OCI-LY3 (cell line): ENCODE data around the gene RRP9.

Source experiments
- EZH2phosphoT487 ChIP-seq: fragments of 200-600 bp; shearing (Covaris generic); IDR thresholded peaks from 2 replicates; pipeline ENCODE4 v1.6.1; 2018; ENCODE audit warnings: antibody characterized with exemption, mixed run types, low read depth
- TF ChIP-seq, protein P1 (sequence below): fragments of 200-600, 300-600 bp; sonication (generic); IDR thresholded peaks from 2 replicates; pipeline ENCODE4 v1.5.1; 2014; ENCODE audit warnings: antibody characterized with exemption, low read length, low read depth

DNA sequence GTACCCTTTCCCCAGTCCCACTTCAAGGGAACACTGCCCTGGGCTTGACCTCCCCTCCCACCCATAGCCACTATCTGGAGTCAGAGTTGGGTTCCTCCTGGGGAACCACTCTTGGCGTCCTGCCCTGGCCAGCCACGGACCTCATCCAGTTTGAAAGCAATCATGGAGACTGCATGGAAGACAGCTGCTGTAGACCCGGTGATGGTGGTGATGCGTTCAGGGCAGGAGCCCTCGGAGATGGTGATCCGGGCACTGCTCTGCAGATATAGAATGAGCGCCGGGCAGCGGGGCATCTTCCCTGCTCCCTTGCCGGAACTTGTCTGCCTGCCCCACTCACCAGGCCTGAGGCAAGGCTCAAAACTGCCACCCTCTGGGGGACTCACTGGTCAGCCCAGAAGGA, 18.7 kb upstream of the RRP9 start:
- TF ChIP-seq, protein P1, sequence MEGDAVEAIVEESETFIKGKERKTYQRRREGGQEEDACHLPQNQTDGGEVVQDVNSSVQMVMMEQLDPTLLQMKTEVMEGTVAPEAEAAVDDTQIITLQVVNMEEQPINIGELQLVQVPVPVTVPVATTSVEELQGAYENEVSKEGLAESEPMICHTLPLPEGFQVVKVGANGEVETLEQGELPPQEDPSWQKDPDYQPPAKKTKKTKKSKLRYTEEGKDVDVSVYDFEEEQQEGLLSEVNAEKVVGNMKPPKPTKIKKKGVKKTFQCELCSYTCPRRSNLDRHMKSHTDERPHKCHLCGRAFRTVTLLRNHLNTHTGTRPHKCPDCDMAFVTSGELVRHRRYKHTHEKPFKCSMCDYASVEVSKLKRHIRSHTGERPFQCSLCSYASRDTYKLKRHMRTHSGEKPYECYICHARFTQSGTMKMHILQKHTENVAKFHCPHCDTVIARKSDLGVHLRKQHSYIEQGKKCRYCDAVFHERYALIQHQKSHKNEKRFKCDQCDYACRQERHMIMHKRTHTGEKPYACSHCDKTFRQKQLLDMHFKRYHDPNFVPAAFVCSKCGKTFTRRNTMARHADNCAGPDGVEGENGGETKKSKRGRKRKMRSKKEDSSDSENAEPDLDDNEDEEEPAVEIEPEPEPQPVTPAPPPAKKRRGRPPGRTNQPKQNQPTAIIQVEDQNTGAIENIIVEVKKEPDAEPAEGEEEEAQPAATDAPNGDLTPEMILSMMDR = no peak
- no peak for TF ChIP-seq EZH2phosphoT487
